Kidney (tissue), 14 donors: ENCODE measurements around the gene EPHB1. TPM values are rescaled to one million over a fixed set of nuclear protein-coding genes. Genes with fewer than 3 reads are reported as not detected.

Experiments used
- DNase-seq, 5 donors: peaks; one replicate each; pipeline ENCODE4 v3.0.0-alpha.2; 2013 to 2020
- FAIRE-seq: peaks from 2 replicates; lab custom pipeline; 2012; peaks lifted over from hg19 to GRCh38; lab: Jason Lieb, UNC
- H3K27ac ChIP-seq, 2 donors: one replicate each; pipeline ENCODE4 v1.7.0; 2013; ENCODE audit warnings: low read depth in 2 of 2, low read length in 2 of 2, inconsistent platforms in 1 of 2
- H3K27me3 ChIP-seq: one replicate; pipeline ENCODE4 v1.7.1; 2013; ENCODE audit warnings: low read length, inconsistent platforms; ENCODE audit not compliant: control insufficient read depth, insufficient read depth
- H3K36me3 ChIP-seq, 3 donors: one replicate each; pipeline versions ENCODE4 v1.7.0 to v1.7.1; 2013; ENCODE audit warnings: low read length in 3 of 3, control low read depth in 1 of 3, inconsistent platforms in 1 of 3; ENCODE audit not compliant: insufficient read depth in 3 of 3, control insufficient read depth in 2 of 3
- H3K4me1 ChIP-seq, 3 donors: one replicate each; pipeline versions ENCODE4 v1.7.0 to v1.7.1; 2013; ENCODE audit warnings: low read length in 3 of 3, inconsistent platforms in 1 of 3, low read depth in 1 of 3; ENCODE audit not compliant: control insufficient read depth in 2 of 3, insufficient read depth in 2 of 3
- H3K4me3 ChIP-seq, 3 donors: one replicate each; pipeline versions ENCODE4 v1.7.0 to v1.8.1; 2013; ENCODE audit warnings: low read length in 3 of 3, control low read depth in 1 of 3, inconsistent platforms in 1 of 3
- H3K9ac ChIP-seq, 3 donors: one replicate each; pipeline versions ENCODE4 v1.7.0 to v1.7.1; 2013; ENCODE audit warnings: low read length in 3 of 3, control low read depth in 1 of 3, inconsistent platforms in 1 of 3
- H3K9me3 ChIP-seq, 3 donors: one replicate each; pipeline versions ENCODE4 v1.7.0 to v1.7.1; 2013; ENCODE audit warnings: low read length in 3 of 3, control low read depth in 1 of 3, inconsistent platforms in 1 of 3; ENCODE audit not compliant: control insufficient read depth in 2 of 3, insufficient read depth in 1 of 3
- intact Hi-C: fragments of 100-400 bp; cut with DNase I; formaldehyde crosslinking; loops from one replicate; pipeline ENCODE4 v1.11.1; 2022
- polyA plus RNA-seq: library from polyadenylated mRNA; stranded (reverse); fragments of 350-450 nt; fragmentation: Illumina TruSeq; extraction: RNeasy Lipid Tissue Mini Kit (QIAGEN cat#74804); gene quantifications from one replicate; pipeline ENCODE4 v1.2.3, GENCODE V29; 2014; ENCODE audit warnings: low read depth, low replicate concordance; ENCODE audit not compliant: insufficient read depth
- total RNA-seq: library from RNA; stranded (reverse); fragmentation: NEBNext Ultra II Directional; extraction: Animal tissue kit (Norgen Biotek cat#: 25700); gene quantifications from one replicate; pipeline ENCODE4 v1.2.1, GENCODE V29; 2021
- TF ChIP-seq, protein P1 (sequence below): IDR thresholded peaks from 3 replicates; pipeline ENCODE4 v1.5.1; 2012; ENCODE audit warnings: mild to moderate bottlenecking, moderate library complexity, borderline replicate concordance; ENCODE audit not compliant: insufficient read depth; ENCODE audit errors: extremely low read depth
- donor health status: control.
- donor health status: control.
- donor health status: control.
- donor health status: control.
- donor health status: control.
- donor health status: DM: yes; HTN: yes; CAD: no.
- donor health status: Normal renal cell carcinoma (clear cell type).

The EPHB1 gene
- total and polyA plus RNA-seq, 2 donors from 2014 or later: 0.39 to 3.2 TPM

DNA sequence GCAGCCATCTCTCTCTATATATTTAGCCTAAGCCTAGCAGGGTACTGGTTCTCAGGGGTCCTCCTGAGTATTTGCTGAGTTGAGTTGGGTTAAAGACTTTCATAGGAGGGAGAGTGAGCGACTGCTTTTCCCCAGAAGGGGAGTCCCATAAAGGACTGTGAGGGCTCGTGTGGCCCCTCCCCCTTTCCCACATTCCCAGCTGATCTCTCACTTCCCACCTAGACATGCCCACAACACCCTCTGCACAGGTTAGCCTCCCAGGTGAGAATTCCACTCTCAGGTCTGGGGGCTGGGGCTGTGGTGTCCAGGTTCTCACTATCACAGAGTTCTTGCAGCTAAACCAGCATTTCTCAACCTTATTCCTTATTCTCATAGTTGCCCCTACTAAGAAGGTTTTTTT, 15.8 kb downstream of the EPHB1 start:
- TF ChIP-seq, protein P1, sequence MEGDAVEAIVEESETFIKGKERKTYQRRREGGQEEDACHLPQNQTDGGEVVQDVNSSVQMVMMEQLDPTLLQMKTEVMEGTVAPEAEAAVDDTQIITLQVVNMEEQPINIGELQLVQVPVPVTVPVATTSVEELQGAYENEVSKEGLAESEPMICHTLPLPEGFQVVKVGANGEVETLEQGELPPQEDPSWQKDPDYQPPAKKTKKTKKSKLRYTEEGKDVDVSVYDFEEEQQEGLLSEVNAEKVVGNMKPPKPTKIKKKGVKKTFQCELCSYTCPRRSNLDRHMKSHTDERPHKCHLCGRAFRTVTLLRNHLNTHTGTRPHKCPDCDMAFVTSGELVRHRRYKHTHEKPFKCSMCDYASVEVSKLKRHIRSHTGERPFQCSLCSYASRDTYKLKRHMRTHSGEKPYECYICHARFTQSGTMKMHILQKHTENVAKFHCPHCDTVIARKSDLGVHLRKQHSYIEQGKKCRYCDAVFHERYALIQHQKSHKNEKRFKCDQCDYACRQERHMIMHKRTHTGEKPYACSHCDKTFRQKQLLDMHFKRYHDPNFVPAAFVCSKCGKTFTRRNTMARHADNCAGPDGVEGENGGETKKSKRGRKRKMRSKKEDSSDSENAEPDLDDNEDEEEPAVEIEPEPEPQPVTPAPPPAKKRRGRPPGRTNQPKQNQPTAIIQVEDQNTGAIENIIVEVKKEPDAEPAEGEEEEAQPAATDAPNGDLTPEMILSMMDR: no peak

DNA sequence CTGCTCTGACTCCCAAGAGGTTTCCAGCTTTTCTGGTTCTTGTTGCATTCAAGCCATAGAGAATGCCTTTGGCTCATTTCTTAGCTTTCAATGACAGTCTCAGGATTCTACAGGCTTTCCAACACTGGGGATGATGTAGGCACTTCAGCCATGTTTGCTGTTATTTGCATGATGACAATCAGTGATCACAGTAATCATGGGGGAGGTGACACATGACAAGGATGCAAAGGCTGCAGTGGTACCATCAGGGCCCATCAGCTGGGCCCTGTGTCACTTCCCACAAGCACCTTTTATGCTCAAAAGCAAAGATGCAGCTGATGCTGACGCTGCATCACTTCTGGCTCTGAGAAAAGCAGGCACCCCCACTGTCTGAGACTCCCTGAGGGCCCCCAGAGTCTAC, 18.6 kb downstream of the EPHB1 start:
- no peak overlapping the region for H3K9ac ChIP-seq
- intact Hi-C loops: no loop called here
- no peak overlapping the region for H3K27ac ChIP-seq
- H3K4me3 ChIP-seq: no peak overlapping the region
- TF ChIP-seq, protein P1: no peak
- FAIRE-seq (no peak), DNase-seq (no peak)
- no peaks in the 10 kb centered on the region for H3K27me3 ChIP-seq
- no peaks in the 10 kb centered on the region for H3K4me1 ChIP-seq
- H3K36me3 ChIP-seq: no peaks in the 10 kb centered on the region
- H3K9me3 ChIP-seq: no peaks in the 10 kb centered on the region

More for the DNA sequence above, 15.8 kb downstream of the EPHB1 start:
- FAIRE-seq (no peak), DNase-seq (no peak)
- Histone ChIP-seq H3K9ac (no peak overlapping the region), H3K4me1 (no peaks in the 10 kb centered on the region), H3K27me3 (no peaks in the 10 kb centered on the region), H3K27ac (no peak overlapping the region), H3K36me3 (no peaks in the 10 kb centered on the region), H3K4me3 (no peak overlapping the region), H3K9me3 (no peaks in the 10 kb centered on the region)
- intact Hi-C loops: no loop called here

DNA sequence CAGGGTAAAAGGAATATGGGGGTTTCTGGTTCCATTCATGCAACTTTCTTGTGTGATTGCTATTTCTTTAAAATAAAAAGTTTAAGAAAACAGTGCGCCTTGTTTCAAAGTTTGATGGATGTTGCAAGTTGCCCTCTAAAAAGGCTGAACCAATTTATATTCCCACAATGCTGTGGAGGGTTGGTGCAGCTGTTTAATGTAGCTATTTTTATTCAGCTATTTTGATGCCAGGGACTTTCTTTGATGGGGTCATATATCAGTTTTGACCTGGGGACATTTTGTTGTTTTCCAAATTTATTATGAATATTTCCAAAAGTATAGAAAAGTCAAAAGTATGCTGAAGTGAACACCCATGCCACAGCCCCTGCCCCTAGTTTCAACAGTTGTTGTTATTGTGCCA, 20.5 kb downstream of the EPHB1 start:
- TF ChIP-seq, protein P1: no peak
- no peaks in the 10 kb centered on the region for H3K9me3 ChIP-seq

DNA sequence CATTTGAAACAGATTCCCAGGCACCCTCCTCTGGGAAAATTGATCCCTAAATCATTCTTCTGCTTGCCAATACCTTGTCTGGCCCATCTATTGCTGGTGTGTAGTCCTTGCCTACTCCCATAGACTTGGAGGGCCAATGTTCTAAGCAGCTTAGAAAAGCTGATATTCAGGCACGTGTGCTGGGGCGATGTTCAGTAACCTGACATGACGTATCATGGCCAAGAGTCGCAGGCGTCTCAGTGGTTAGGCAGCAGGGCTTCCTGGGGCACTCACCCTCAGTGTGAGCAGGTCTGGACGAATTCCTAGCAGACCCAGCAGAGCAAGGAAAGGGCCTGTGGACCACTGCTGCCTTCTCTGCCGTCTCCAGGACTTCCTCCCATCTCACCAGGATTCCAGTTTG, 21.6 kb downstream of the EPHB1 start:
- no peak overlapping the region for H3K9ac ChIP-seq
- no peaks in the 10 kb centered on the region for H3K36me3 ChIP-seq
- no peak overlapping the region for H3K4me3 ChIP-seq
- FAIRE-seq (no peak), DNase-seq (no peak)
- H3K27me3 ChIP-seq: no peaks in the 10 kb centered on the region
- no peaks in the 10 kb centered on the region for H3K4me1 ChIP-seq
- no peak overlapping the region for H3K27ac ChIP-seq
- H3K9me3 ChIP-seq: no peaks in the 10 kb centered on the region
- TF ChIP-seq, protein P1: no peak
- intact Hi-C loops: no loop called here

More for the DNA sequence above, 20.5 kb downstream of the EPHB1 start:
- Histone ChIP-seq H3K36me3 (no peaks in the 10 kb centered on the region), H3K9ac (no peak overlapping the region), H3K27ac (no peak overlapping the region), H3K4me3 (no peak overlapping the region), H3K4me1 (no peaks in the 10 kb centered on the region), H3K27me3 (no peaks in the 10 kb centered on the region)
- DNase-seq: no peak
- FAIRE-seq: no peak
- intact Hi-C loops: no loop called here
